Activated naive CD8-positive, alpha-beta T cell treated with anti-CD3 and anti-CD28 coated beads for 36 hours (primary cell): ENCODE data around the gene AFMID. TPM values are rescaled to one million over a fixed set of nuclear protein-coding genes. Genes with fewer than 3 reads are reported as not detected.
"Not testable (repeated sequence)": the region's sequence is repeated elsewhere in the genome, so short reads cannot be mapped to it uniquely, and the experiment has no call there.

Source experiments
- DNase-seq: peaks from one replicate; pipeline ENCODE4 v3.0.0; 2021
- H3K27ac Mint-ChIP-seq: one replicate; pipeline ENCODE4 v1.8.0; 2022; ENCODE audit warnings: mild to moderate bottlenecking, moderate library complexity, mixed read lengths
- H3K27me3 Mint-ChIP-seq: one replicate; pipeline ENCODE4 v1.8.0; 2022; ENCODE audit warnings: mild to moderate bottlenecking, mixed read lengths
- H3K36me3 Mint-ChIP-seq: one replicate; pipeline ENCODE4 v1.8.0; 2021; ENCODE audit warnings: mild to moderate bottlenecking, mixed read lengths
- H3K4me1 Mint-ChIP-seq: one replicate; pipeline ENCODE4 v1.8.0; 2021; ENCODE audit warnings: mixed read lengths
- H3K4me3 Mint-ChIP-seq: one replicate; pipeline ENCODE4 v1.8.0; 2022; ENCODE audit warnings: mild to moderate bottlenecking, moderate library complexity, mixed read lengths
- H3K9me3 Mint-ChIP-seq: one replicate; pipeline ENCODE4 v1.8.0; 2022; ENCODE audit warnings: mixed read lengths
- total RNA-seq, 2 experiments: library from RNA; stranded (reverse); gene quantifications; one replicate each; pipeline ENCODE4 v1.2.3, GENCODE V29; 2021

AFMID gene
- total RNA-seq, 2 experiments from 2014 or later, result 32.7 to 36.2 TPM

DNA sequence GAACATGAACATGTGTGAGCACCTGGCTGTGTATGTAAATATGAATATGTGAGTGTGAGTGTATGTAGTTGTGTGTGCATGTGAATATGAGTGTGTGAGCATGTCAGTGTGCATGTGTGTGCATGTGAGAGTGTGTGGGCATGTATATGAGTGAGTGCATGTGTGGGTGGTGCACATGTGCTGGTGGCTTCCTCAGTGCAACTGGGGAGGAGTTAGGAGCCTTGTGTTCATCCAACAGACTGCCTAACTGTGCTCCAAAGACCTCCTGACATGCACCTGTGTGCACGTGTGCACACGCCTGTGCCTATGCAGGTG lies 45.7 kb downstream of the AFMID start:
- peaks cover 53% of the 10 kb centered on the region for H3K27me3 Mint-ChIP-seq
- H3K9me3 Mint-ChIP-seq, result no peaks in the 10 kb centered on the region
- peaks cover 7% of the 10 kb centered on the region for H3K4me1 Mint-ChIP-seq
- H3K4me3 Mint-ChIP-seq, result no peak overlapping the region
- no peaks in the 10 kb centered on the region for H3K36me3 Mint-ChIP-seq
- no peak for DNase-seq
- H3K27ac Mint-ChIP-seq, result no peak overlapping the region

DNA sequence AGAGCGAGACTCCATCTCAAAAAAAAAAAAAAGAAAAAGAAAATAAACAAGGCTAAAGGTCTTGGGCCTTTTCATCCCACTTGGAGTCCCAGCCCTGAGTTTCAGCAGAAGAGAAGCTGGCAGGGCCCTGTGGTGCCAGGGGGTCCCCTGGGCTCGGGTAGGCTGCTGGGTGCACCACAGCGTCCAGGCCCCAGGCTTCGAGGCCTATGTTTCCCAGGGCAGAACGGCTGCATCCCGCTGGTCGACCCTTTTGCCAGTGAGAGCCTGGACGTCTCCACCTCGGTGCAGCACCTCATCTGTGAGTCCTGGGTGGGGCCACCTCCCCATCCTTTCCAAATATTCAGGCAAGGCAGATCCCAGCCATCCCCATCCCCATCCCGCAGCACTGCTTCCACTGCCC lies 46.5 kb downstream of the AFMID start:
- H3K4me3 Mint-ChIP-seq, result no peak overlapping the region
- H3K4me1 Mint-ChIP-seq, result peaks cover 7% of the 10 kb centered on the region
- no peaks in the 10 kb centered on the region for H3K9me3 Mint-ChIP-seq
- H3K27me3 Mint-ChIP-seq, result peaks cover 45% of the 10 kb centered on the region
- no peaks in the 10 kb centered on the region for H3K36me3 Mint-ChIP-seq
- H3K27ac Mint-ChIP-seq, result no peak overlapping the region
- DNase-seq, result no peak

DNA sequence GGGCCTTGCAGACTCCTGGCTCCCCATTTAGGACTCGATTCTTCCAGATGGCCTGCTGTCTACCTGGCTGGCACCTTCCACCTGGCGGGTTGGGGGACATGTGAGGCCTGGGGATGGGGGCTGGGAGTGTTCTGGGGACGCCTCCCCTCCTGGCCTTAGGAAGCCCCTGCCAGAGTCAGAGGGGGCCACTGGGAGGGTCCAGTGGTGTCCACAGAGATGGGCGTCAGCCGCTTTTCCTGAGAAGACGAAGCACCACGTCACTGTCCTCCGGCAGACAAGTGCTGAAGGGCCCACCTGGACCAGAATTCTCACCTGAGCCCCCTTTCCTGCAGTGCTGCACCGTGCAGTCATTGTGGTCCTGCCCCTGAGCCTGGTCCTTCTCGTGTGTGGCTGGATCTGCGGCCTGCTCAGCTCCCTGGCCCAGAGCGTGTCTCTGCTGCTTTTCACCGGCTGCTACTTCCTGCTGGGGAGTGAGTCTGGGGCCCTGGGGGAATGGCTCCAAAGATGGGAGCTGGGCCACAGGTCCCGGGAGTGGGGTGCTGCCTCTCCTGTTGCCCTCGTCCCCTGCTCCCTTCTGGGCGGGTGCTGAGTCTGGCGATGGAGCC lies 47.2 kb downstream of the AFMID start:
- H3K9me3 Mint-ChIP-seq, result no peaks in the 10 kb centered on the region
- no peak overlapping the region for H3K27ac Mint-ChIP-seq

DNA sequence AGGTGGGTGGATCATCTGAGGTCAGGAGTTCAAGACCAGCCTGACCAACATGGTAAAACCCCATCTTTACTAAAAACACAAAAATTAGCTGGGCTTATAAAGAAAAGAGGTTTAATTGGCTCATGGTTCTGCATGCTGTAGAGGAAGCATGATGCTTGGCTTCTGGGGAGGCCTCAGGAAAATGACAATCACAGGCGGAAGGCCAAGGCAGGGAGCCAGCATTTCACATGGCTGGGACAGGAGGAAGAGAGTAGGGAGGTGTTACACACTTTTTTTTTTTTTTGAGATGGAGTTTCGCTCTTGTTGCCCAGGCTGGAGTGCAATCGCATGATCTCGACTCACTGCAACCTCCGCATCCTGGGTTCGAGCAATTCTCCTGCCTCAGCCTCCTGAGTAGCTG lies 47.9 kb downstream of the AFMID start:
- H3K27me3 Mint-ChIP-seq, result peaks cover 34% of the 10 kb centered on the region
- H3K36me3 Mint-ChIP-seq, H3K9me3 Mint-ChIP-seq, H3K27ac Mint-ChIP-seq, H3K4me3 Mint-ChIP-seq, H3K4me1 Mint-ChIP-seq, DNase-seq: not testable (repeated sequence)

More for the DNA sequence above, 47.2 kb downstream of the AFMID start:
- H3K4me1 Mint-ChIP-seq, result peaks cover 7% of the 10 kb centered on the region
- DNase-seq, result no peak
- peaks cover 38% of the 10 kb centered on the region for H3K27me3 Mint-ChIP-seq
- no peaks in the 10 kb centered on the region for H3K36me3 Mint-ChIP-seq
- H3K4me3 Mint-ChIP-seq, result no peak overlapping the region

DNA sequence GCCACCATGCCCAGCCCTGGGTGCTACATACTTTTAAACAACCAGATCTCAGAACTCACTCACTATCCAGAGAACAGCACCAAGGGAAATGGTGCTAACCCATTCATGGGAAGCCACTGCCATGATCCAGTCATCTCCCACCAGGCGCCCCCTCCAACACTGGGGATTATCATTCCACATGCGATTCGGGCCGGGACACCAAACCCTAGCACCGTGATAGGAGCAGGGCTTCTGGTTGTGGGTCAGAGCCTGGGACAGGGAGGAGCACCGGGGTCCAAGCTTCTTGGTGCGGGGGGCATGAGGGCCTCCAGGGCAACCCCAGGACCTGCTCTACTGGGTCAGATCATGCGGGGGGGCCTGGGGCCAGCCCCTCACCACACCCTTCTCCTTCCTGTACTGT lies 48.7 kb downstream of the AFMID start:
- H3K4me3 Mint-ChIP-seq, result no peak overlapping the region
- peaks cover 25% of the 10 kb centered on the region for H3K27me3 Mint-ChIP-seq
- H3K36me3 Mint-ChIP-seq, result no peaks in the 10 kb centered on the region
- H3K9me3 Mint-ChIP-seq, result no peaks in the 10 kb centered on the region
- DNase-seq, result no peak
- H3K27ac Mint-ChIP-seq, result no peak overlapping the region
- peaks cover 7% of the 10 kb centered on the region for H3K4me1 Mint-ChIP-seq

DNA sequence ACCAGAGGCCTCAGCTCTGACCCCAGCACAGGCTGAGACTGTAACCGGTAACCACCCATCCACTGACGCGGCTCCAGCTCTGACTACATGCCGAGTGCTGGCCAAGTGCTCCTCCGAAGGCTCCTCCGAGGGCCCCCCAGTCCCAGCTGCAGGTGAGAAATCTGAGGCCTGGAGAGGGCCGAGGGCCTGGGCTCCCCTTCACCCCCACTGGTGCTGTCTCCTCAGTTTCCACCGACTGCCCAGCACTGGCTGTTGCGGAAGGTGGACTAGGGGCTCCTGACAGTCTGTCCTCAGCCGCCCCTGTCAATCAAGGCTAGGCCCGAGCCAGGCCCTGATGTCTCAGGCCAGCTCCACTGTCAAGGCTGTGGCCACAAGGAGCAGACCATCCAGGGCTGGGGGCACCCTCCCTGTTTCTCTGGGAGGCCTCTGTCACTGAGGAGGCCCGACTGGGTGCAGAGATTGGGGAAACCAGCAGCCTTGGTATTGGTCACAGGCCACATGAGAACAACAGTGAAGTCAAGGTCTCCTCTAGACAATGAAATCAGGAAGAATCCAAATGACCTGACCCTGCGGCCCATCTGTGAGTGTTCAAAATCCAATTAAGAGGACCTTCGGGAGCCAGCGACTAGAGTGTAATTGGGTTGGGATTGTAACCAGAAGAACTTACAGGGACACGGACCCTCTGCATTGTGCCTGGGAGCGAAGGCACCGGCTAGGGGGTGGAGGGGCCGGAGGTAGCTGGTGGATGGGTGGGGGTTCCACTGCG lies 49.4 kb downstream of the AFMID start:
- H3K36me3 Mint-ChIP-seq, result no peaks in the 10 kb centered on the region
- no peak for DNase-seq
- H3K4me3 Mint-ChIP-seq, result no peak overlapping the region
- H3K4me1 Mint-ChIP-seq, result peaks cover 7% of the 10 kb centered on the region
- H3K9me3 Mint-ChIP-seq, result no peaks in the 10 kb centered on the region
- H3K27me3 Mint-ChIP-seq, result peaks cover 19% of the 10 kb centered on the region
- no peak overlapping the region for H3K27ac Mint-ChIP-seq

DNA sequence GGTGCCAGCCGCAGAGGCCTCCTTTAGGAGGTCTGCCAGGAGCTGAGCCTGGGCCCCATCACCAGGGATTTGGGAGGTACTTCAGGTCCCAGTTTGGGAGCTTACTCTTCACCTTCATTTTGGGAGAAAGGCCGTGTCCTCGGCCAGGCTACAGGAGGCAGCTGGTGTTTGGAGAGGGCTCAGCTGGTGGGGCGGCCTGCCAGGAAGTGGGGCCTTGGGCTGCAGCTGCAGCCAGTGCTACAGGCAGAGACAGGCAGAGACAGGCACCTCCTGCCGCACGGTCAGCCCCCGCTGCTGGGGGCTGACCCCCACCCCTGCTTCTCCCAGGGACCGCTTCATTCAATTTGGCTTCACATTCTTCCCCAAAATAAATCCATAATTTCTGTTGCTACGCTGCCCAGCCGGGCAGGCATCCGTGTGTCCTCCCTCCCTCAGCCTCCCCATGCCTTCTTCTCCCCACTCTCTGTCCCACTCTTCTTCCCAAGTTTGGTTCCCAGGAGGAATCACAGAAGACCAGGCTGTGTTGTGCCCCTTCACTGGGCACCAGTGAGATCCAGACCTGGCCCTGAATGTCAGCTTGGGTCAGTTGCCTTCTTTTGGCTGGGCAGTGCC lies 50.3 kb downstream of the AFMID start:
- no peak overlapping the region for H3K27ac Mint-ChIP-seq
- peaks cover 11% of the 10 kb centered on the region for H3K27me3 Mint-ChIP-seq
- no peak overlapping the region for H3K4me3 Mint-ChIP-seq
- no peak for DNase-seq
- no peaks in the 10 kb centered on the region for H3K9me3 Mint-ChIP-seq
- H3K4me1 Mint-ChIP-seq, result peaks cover 5% of the 10 kb centered on the region
- no peaks in the 10 kb centered on the region for H3K36me3 Mint-ChIP-seq

DNA sequence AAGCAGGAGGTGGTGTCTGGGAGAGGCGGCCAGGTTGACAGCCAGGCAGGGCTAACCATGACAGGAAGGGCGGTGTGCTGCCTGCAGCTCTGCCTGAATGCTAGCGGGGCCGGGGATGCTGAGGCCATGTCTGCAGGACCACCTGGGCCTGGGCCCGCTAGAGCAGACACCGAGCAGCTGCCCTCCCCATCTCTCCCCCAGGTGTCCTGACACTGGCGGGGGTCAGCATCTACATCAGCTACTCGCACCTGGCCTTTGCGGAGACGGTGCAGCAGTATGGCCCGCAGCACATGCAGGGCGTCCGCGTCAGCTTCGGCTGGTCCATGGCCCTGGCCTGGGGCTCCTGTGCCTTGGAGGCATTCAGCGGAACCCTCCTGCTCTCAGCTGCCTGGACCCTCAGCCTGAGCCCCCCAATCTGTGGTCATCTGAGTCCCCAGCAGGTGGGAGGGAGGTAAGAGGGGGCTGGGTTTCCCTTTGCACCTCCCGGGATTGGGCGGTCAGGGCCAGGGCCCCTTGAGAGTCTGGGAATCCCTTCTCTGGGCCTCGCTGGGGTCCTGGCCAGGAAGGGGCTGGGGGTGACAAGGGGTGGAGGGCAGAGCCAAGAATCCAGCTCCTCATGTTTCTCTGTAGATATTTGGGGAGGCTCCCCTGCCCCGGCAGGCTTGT lies 51.8 kb downstream of the AFMID start:
- DNase-seq, result no peak
- peaks cover 3% of the 10 kb centered on the region for H3K27me3 Mint-ChIP-seq
- no peaks in the 10 kb centered on the region for H3K9me3 Mint-ChIP-seq
- H3K27ac Mint-ChIP-seq, result no peak overlapping the region
- H3K4me3 Mint-ChIP-seq, result no peak overlapping the region
- H3K4me1 Mint-ChIP-seq, result peaks cover 3% of the 10 kb centered on the region
- H3K36me3 Mint-ChIP-seq, result no peaks in the 10 kb centered on the region

DNA sequence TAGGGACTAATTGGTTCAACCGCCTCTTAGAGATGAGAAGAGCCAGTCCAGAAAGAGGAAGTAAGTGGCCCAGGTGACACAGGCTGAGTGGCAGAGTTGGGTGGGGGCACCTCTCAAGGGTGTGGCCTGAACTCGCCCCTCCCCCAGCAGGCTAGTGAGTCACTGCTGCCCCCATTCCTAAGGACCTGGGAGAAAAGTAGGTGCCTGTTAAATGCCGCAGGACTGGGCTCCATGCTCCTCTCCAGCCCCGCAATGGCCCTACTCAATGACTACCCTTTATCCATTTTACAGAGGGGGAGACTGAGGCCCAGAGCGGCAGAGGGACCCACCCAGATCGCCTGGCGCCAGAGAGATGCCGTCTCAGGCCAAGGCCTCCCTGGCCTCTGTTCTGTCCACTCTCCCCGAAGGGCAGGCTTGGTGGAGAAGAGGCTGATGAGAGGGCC lies 52.3 kb downstream of the AFMID start:
- H3K9me3 Mint-ChIP-seq, result no peaks in the 10 kb centered on the region
- H3K4me3 Mint-ChIP-seq, result no peak overlapping the region
- H3K4me1 Mint-ChIP-seq, result peaks cover 3% of the 10 kb centered on the region
- no peak overlapping the region for H3K27ac Mint-ChIP-seq
- DNase-seq, result no peak
- no peaks in the 10 kb centered on the region for H3K27me3 Mint-ChIP-seq
- no peaks in the 10 kb centered on the region for H3K36me3 Mint-ChIP-seq

DNA sequence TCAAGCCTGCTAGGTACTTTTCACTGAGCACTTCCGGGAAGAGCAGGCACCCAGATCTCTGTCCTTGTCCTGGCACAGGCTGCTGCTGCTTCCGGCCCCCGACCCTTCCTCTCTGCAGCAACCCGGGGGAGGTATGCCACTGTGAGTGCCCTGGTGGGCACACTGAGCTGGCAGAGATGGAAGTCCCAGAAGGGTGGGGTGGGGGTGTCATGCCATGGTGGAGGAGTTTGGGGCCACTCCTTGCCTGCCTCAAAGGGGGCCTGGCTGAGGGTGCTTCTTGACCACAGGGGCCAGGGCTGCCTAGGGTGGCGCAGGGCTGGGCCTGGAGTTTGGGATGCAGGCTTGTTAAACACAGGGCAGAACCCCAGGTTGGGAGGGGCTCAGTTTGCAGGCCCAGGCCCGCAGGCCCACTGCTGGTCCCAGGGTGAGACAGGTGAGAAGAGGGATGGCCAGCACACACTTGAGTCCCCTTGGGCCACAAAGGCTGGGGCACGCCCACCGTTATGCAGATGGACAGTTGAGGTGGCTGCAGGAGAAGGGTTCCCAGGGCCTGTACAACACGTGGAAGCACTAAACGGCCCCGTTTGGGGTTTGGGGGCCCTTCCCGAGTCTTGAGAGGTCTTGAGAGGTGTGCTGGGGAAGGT lies 53.0 kb downstream of the AFMID start:
- Mint-ChIP-seq H3K36me3 (no peaks in the 10 kb centered on the region), H3K27me3 (no peaks in the 10 kb centered on the region), H3K4me1 (peaks cover 3% of the 10 kb centered on the region), H3K27ac (no peak overlapping the region), H3K4me3 (no peak overlapping the region), H3K9me3 (no peaks in the 10 kb centered on the region)
- DNase-seq, result no peak

DNA sequence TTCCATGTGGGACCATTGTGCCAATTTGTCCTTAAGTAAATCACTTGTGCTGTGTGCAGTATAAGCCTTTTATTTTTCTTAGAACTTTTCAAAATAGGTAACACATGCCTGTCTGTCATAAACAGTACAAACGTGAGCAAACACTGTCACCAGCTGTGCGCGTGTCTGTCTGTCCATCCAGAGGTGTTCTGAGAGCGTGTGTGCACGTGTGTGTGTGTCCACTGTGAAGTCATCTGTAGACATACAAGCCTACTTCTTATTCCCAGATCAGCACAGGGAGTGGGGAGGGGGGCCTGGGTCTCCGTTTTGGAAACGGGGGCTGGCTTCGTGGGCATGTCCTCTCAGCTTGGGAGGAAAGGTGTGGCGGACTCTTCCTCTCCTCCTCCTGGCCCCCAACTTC lies 53.7 kb downstream of the AFMID start:
- Mint-ChIP-seq H3K4me3 (no peak overlapping the region), H3K27ac (no peak overlapping the region), H3K4me1 (peaks cover 3% of the 10 kb centered on the region), H3K9me3 (no peaks in the 10 kb centered on the region), H3K27me3 (no peaks in the 10 kb centered on the region), H3K36me3 (no peaks in the 10 kb centered on the region)
- no peak for DNase-seq

DNA sequence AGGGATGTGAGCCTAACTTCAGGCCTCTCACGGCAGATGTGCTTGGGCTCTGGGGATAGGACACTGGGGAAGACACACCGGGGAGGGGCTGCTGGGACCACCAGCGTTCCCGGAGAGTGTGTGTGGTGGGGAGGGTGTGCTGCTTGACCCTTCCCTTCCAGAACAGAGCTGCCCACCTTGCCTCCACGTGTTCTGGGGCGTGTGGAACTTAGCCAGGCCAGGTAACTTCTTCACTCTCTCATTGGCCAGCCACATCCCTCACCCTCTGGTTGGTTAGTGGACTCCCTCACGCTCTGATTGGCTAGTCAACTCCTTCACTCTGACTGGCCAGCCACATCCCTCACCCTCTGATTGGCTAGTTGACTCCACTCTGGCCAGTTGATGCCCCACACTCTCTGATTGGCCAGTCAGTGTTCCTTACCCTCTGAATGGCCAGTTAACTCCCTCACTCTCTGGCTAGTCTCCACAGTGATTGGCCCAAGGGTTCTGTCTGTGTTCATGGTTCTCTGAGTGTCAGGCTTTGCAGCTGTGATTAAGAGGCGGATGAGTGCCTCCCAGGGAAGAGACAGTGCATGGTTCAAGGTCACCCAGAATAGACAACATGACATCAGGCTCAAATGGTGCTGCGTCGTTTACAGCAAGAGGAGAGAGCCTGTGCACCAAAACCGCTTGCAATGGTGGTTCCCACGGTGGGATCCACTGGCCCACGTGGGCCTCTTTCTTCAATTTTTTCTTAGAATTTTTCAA lies 54.3 kb downstream of the AFMID start:
- peaks cover 3% of the 10 kb centered on the region for H3K4me1 Mint-ChIP-seq
- H3K27me3 Mint-ChIP-seq, result no peaks in the 10 kb centered on the region
- no peak for DNase-seq
- no peaks in the 10 kb centered on the region for H3K9me3 Mint-ChIP-seq
- H3K4me3 Mint-ChIP-seq, result no peak overlapping the region
- no peak overlapping the region for H3K27ac Mint-ChIP-seq
- no peaks in the 10 kb centered on the region for H3K36me3 Mint-ChIP-seq

DNA sequence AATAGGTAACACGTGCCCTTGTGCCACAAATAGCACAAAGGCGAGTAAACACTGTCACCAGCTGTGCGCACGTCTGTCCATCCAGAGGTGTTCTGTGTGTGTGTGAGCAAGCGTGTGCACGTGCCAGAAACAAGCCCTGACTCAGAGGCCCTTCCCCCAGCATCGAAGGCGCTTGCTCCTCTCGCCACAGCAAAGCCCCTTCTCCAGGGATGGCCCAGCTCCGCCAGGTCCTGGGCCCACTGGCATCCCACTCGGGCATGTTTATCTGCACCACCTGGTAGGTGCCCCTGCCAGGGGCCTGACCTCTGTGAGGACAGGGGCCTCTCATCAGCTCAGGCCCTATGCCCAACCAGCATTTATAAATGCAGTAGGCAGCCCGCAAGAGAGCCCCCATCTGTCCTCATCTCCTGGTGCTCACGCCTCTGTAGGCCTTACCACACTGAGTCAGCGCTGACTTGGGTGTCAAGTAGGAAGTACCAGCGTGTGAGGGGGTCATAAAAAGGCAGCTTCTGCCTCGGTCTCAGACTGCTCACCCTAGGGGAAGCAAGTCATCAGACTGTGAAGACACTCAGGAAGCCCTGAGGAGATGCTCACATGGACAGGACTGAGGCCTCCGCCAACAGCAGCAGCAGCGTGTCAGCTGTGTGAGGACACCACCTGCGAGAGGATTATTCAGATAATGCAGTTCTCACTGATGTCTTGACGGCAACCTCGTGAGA lies 55.0 kb downstream of the AFMID start:
- no peak overlapping the region for H3K4me3 Mint-ChIP-seq
- H3K36me3 Mint-ChIP-seq, result no peaks in the 10 kb centered on the region
- peaks cover 2% of the 10 kb centered on the region for H3K27me3 Mint-ChIP-seq
- H3K27ac Mint-ChIP-seq, result no peak overlapping the region
- no peak for DNase-seq
- no peaks in the 10 kb centered on the region for H3K9me3 Mint-ChIP-seq
- H3K4me1 Mint-ChIP-seq, result peaks cover 3% of the 10 kb centered on the region

DNA sequence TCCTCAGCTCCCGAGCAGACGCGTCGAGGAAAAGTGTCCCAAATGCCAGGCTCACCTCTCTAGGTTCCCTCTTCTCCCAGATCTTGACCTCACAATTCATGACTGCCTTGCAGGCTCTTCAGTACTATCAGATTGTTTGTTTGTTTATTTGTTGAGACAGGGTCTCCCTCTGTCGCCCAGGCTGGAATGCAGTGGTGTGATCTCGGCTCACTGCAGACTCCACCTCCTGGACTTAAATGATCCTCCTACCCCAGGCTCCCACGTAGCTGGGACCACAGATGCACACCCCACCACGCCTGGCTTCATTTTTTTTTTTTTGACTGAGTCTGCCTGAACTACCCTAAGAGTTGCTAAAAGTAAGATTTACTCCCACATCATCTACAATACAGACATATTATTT lies 60.1 kb downstream of the AFMID start:
- H3K27ac Mint-ChIP-seq, result no peak overlapping the region
- H3K4me3 Mint-ChIP-seq, result no peak overlapping the region
- no peaks in the 10 kb centered on the region for H3K9me3 Mint-ChIP-seq
- no peak for DNase-seq
- H3K36me3 Mint-ChIP-seq, result no peaks in the 10 kb centered on the region
- H3K4me1 Mint-ChIP-seq, result peaks cover 17% of the 10 kb centered on the region
- H3K27me3 Mint-ChIP-seq, result peaks cover 5% of the 10 kb centered on the region
